ENCODE results near the gene COQ7.

The COQ7 gene

DNA sequence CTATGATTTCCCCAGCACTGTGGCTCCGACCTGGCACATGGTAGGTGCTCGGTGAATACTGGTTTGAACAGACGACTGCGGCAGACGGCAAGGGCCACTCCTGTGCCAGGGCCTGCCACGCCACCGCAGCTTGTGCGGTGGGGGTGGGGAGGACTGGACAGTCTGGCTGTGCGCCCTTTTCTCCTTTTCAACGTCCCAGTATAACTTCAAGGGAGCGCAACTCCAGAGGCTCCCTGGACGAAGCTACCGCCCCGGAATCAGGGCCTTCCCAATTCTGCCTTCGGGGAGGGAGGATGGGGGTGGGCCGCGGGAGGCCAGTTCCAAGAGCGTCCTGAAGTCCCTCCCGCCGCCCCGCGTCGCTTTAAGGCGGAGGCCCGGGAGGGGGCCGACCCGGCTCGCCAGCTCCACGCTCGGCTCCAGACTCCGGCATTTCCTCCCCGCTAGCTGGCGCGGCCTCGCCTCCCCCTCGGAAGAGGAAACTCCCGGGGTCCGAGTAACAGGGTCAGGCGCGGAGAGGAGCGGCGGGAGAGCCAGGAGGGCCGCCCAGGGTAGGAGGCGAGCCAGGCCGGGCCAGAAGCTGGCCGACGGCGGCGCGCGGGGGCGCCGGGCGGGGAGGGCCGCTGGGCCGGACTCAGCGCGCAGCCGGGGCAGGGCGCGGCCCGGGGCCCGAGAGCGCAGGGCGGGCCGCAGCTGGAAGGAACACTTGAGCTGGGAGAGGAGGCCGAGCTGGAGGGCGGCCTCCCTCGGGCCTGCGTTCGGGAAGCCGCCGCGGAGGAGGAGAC is 46.4 kb downstream of the COQ7 start, which contains the start of gene ITPRIPL2:
TSS of gene ITPRIPL2 (plus strand) at position 388 of the 782 bp plus-strand sequence. CDS start 498 bp downstream, outside the sequence.
- DNase-seq, result peak in 1 of 2 donors; percentile 36

DNA sequence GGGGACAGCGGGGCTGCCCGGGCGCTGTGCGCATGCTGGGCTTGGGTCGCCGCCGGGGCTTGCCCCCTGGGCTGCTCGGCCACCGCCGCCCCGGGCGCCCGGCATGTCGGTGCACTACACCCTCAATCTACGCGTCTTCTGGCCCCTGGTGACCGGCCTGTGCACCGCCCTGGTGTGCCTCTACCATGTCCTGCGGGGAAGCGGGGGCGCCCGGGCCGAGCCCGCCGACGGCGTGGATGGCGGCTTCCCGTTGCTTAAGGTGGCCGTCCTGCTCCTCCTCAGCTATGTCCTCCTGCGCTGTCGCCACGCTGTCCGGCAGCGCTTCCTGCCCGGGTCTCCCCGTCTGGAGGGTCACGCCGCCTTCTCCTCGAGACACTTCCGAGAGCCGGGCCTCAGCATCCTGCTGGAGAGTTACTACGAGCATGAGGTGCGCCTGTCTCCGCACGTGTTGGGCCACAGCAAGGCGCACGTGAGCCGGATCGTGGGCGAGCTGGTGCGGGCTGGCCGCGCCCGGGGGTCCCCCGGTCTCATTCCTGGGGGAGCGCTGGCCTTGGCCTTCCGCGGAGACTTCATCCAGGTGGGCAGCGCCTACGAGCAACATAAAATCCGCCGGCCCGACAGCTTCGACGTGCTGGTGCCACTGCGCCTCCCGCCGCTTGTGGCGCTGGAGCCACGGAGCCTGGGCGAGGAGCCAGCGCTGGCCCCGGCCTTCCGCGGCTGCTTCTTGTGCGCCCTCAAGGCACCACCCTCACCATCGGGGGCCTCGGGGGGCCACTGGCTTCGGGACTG is 47.1 kb downstream of the COQ7 start:
- no peak for DNase-seq

DNA sequence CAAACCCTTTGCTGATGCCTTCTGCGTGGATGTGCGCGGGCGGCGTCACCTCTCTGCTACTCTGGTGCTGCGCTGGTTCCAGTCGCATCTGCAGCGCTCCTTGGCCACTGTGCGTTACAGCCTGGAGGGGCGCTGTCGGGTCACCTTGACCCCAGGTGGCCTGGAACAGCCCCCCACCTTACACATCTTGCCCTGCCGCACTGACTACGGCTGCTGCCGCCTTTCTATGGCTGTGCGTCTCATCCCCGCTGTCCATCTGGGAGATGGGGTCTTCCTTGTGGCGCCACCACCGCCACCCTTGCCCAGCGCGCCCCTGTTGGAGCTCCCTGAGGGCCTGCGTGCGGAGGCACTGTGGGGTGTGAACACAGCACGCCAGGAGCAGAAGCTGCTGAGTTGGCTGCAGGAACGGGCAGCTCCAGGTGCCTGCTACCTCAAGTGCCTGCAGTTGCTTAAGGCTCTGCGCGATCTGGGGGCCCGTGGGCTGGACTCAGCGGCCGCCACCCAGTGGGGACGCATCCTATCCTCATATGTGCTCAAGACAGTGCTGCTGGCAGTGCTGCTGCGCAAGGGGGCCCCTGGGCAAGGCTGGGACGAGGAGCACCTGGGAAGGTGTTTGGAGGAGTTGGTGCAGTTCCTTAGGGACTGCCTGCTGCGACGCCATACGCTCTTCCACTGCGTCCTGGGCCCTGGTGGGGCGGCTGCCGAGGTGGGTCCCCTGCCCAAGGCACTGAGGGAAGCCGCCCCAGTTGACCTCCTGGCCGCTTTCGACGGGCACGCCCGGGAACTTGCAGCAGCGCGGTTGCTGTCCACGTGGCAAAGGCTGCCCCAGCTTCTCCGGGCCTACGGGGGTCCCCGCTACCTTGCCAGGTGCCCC is 48.0 kb downstream of the COQ7 start:
- DNase-seq, result no peak

DNA sequence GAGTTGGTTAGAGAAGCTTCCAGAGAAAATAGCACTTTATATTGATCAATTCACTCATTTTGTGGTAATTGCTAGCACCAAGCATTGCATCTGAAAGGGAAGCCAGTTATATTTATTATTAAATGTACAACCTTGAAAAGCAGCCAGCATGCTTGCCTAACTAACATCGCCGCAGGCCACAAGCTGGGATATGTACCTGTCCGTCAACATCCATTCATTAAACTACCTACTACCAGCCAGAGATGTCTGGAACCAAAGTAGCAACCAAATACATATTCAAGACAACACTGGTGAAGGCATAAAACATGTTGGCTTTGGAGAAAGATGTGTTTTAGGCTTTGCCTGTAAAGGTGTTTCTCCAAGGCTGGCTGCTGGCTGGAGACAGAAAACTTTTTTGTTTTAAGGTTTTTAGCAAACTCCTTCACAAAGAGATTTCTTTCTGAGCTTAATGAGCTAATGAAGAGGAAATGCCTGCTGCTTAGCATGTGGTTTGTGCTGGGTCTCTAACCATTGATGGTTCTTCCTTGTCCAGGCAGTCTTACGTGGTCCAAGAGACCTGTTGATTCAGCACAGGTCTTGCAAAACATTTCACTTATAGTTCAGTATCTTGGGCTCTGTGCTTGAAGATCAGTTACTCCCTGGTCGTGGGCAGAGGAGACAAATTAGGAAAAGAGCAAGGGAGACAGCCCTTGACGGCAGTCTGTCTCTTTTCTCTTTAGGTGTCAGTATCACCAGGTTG is 49.5 kb downstream of the COQ7 start:
- no peak for DNase-seq

DNA sequence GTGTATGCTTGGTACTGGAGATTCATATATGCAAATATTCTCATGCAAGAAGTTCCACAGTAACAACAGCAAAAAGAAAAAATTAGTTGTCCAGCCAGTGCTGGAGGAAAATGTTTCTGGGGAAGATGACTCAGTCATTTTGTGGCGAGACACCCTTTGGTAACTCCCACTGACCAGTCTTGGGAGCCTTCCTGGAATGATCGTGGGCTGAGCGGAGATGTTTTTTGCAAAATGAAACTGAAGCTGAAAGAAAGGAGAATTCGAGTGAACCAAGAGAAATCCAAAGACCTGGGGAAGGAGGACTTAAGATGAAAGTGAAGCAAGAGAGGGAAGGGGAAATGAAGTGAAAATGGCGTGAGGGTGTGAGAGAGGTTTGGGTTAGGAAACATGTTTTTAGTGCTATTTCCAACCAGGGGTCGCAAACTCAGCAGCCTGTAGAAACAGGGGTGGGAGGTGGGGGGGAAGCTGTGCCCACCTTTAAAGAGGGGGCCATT is 51.6 kb downstream of the COQ7 start:
- DNase-seq, result peak; percentile 43 to 71

DNA sequence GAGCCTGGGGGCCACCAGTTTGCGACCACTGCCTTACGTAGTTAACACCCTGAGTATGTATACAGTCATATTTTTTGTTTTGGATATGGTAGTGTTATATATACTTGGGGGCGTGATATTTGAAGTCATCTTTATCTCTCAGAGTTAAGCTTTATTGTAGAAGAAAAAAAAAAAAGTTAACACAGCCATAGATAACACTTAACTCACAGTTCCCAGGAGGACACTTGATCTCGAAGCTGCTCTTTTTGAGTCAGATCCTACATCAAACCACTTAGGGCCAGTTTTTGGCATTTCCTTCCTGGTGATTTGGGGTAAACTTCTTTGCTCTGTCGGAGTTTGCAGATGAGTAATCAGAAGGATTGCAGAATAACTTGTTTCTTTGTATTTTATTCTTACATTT is 52.1 kb downstream of the COQ7 start:
- no peak for DNase-seq

DNA sequence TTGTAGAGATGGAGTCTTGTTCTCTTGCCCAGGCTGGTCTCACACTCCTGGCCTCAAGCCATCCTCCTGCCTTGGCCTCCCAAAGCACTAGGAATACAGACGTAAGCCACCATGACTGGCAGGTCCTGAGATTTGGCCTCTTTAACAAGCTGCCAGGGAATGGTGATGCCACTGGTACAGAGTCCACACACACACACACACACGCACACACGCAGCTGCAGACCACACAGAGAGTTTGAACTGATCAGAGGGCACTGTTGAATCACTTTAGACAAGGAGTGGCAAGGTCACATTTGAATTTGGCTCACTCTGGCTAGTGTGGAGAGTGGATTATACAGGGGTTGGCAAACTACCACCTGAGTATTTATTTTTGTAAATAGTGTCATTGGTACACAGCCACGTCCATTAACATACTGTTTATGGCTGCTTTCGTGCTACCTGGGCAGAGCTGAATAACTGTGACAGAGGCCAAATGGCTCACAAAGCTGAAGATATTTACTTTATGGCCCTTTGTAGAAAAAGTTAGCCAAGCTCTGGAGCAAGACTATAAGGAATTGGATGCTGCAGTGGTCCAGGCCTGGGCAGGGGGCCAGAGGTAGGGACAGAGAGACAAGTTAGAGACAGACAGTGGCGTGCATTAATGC is 56.2 kb downstream of the COQ7 start:
- no peak for DNase-seq

DNA sequence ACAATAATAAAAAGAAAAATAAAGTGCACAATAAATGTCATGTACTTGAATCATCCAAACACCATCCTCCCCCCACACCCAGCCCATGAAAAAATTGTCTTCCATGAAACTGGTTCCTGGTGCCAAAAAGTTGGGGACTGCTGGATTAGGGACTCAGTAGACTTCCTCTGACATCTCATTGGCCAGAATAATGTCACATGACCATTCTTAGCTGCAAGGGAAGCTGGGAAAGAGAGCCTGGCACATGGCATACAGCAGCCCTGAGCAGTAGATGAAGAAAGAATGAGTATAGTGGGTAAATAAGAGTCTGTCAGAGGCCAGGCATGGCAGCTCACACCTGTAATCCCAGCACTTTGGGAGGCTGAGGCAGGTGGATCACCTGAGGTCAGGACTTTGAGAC is 58.9 kb downstream of the COQ7 start:
- DNase-seq, result no peak

DNA sequence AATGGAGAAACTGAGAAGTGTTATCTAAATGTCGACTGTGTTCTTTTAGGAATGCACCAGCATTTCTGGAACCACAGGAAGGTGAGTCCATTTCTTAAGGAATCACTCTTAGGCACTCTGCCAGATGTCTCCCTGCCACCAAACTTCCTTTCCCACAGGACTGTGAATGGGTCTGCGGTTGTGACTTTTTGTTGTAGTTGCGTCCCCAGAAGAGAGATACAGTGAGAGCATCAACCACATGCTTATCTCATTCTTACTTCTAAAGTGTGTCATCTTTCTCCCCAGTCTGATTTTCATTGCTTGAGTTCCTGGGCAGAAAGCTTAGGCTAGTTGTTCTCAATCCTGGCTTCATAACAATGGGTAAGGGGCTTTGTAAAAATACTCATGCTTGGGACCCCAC is 59.8 kb downstream of the COQ7 start:
- DNase-seq, result no peak

DNA sequence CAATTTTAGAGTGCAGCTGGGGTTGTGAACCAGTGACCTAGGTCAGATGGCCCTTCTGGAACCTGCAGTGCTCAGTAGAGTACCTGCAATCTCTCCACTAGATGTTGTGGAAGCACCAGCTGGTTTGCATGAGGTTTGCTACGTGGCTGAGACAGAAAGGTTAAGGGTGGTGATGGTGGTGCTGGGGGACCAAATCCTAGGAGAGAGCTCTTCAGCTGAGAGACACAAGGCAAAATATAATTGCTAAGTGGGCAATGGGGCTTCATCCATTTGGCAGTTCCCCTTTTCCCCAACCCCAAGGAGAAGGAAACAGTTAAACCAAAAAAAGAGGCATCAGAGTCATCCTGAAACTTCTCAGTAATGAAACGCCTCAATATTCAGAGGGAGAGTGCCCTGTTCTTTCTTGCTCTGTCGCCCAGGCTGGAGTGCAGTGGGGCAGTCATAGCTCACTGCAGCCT is 60.3 kb downstream of the COQ7 start:
- no peak for DNase-seq

DNA sequence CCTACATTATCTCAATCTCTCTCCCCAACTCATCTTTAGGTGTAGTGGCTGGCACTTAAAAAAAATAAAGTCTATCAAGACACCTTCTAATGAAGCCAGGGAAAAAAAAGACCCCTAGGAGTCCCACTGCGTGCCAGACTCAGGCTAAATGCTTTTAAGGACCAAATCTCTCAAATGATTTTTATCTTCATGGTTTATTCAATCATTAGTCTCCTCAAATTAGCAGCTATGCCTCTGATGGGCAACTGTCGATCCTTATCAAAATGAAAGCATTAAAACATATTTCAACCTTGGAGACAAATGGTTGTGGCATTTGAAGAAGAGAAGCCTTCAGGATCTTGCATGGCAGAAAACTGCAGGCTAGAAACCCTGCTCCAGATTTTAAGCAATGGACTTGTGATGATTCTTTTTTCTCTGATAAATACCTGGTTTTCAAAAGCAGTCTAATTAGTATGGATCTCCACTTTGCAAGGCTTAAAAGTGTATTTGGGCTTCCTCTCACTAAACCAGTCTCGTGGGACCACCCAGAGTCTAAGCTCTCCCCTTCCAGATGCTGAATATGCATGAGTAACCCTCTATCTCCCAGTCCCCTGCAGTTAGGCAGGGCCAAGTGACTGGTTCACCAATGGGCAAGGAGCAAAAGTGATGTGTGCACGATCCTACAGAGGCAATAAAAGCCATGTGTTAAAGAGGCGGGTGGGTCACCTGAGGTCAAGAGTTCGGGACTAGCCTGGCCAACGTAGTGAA is 61.2 kb downstream of the COQ7 start:
- no peak for DNase-seq
